Measurements from ENCODE around the gene CYP2W1. TPM values are rescaled to one million over a fixed set of nuclear protein-coding genes. Genes with fewer than 3 reads are reported as not detected.

Gene CYP2W1
- total RNA-seq, 4 donors from 2014 or later: not detected

- ATAC-seq: no peak
- in situ Hi-C loops (cut with MboI; ENCODE audit: low sequenced_read_pairs in 4 of 4) (no loop called here), intact Hi-C loops (cut with DNase I; ENCODE audit: low total_unique reads) (loop anchor here (5.0 kb wide), 1 partner anchor 43 kb away; no protein-coding TSS in a partner anchor)
- peak in 1 of 2 donors; percentile 39 for DNase-seq
- no peak for TF ChIP-seq POLR2A (IDR thresholded peaks at IDR 0.05)
- TF ChIP-seq, protein P1, sequence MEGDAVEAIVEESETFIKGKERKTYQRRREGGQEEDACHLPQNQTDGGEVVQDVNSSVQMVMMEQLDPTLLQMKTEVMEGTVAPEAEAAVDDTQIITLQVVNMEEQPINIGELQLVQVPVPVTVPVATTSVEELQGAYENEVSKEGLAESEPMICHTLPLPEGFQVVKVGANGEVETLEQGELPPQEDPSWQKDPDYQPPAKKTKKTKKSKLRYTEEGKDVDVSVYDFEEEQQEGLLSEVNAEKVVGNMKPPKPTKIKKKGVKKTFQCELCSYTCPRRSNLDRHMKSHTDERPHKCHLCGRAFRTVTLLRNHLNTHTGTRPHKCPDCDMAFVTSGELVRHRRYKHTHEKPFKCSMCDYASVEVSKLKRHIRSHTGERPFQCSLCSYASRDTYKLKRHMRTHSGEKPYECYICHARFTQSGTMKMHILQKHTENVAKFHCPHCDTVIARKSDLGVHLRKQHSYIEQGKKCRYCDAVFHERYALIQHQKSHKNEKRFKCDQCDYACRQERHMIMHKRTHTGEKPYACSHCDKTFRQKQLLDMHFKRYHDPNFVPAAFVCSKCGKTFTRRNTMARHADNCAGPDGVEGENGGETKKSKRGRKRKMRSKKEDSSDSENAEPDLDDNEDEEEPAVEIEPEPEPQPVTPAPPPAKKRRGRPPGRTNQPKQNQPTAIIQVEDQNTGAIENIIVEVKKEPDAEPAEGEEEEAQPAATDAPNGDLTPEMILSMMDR (IDR thresholded peaks at IDR 0.05 in 4 of 5, conservative IDR thresholded peaks at IDR 0.05 in 1 of 5): no peak
- Histone ChIP-seq H3K36me3 (no peaks in the 10 kb centered on the region), H3K27me3 (no peaks in the 10 kb centered on the region), H3K4me3 (no peak overlapping the region), H3K9me3 (no peaks in the 10 kb centered on the region), H3K27ac (peak overlapping the region in 1 of 4 donors; percentile 20), H3K4me1 (peaks cover 21 to 30% of the 10 kb centered on the region in 2 donors)
These were observed 41.4 kb downstream of the CYP2W1 start for GRCh38 chr7:1024331-1024841.

GRCh38 chr7:1024876-1025742 lies 42.1 kb downstream of the CYP2W1 start:
- H3K9me3 ChIP-seq: no peaks in the 10 kb centered on the region
- TF ChIP-seq, protein P1 (IDR thresholded peaks at IDR 0.05 in 4 of 5, conservative IDR thresholded peaks at IDR 0.05 in 1 of 5): no peak
- TF ChIP-seq POLR2A (IDR thresholded peaks at IDR 0.05): no peak
- H3K4me3 ChIP-seq: no peak overlapping the region
- no peaks in the 10 kb centered on the region for H3K27me3 ChIP-seq
- H3K36me3 ChIP-seq: no peaks in the 10 kb centered on the region
- in situ Hi-C loops (cut with MboI; ENCODE audit: low sequenced_read_pairs in 4 of 4): no loop called here
- intact Hi-C loops (cut with DNase I; ENCODE audit: low total_unique reads): loop anchor here (5.0 kb wide), 3 partner anchors 42 to 148 kb away; partner anchors contain the start of genes GET4 and ZFAND2A
- peak overlapping the region in 1 of 4 donors; percentile 20 for H3K27ac ChIP-seq
- H3K4me1 ChIP-seq: peaks cover 21 to 30% of the 10 kb centered on the region in 2 donors
- DNase-seq (no peak), ATAC-seq (no peak)

DNA sequence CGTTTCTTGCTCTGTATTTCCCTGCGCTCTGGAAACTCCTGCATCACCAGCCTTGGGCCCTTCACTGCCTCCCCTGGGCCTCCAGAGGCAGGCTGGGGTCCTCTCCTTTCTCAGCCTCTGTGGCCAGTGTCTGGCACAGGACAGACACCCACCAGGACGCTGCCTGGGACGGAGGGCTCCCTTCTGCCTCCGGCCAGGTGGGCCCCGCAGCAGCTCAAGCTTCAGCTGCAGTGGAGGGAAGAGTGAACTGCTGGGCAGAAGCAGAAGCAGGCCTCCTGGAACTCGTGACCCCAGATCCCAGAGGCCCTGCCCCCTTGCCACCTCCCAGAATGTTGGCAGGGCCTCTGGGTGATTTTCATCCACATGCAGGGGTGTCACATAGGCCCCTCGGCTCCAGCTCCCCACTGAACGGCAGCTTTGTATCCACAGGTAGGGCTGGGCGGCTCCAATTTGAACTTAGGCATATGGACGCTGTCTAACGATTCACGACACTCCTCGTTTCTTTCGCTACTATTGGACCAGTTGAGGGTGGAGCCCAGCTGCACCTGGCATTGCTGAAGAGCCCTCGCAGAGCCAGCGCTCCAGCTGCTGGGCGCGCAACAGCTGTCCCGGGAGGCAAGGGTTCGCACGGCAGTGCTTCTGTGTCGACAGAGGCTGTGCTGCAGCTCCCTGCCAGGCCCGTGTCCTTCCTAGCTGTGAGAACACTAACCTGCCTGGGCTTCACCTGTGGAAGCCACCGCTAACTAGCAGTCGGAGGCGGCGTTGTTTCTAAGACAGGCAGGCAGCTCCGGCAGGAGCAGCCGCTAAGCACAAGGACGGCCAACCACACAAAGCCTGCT lies 43.0 kb downstream of the CYP2W1 start:
- no peak for DNase-seq
- Histone ChIP-seq H3K4me3 (no peak overlapping the region), H3K27me3 (no peaks in the 10 kb centered on the region), H3K27ac (no peak overlapping the region), H3K9me3 (no peaks in the 10 kb centered on the region), H3K36me3 (no peaks in the 10 kb centered on the region), H3K4me1 (peaks cover 21 to 29% of the 10 kb centered on the region in 2 donors)
- TF ChIP-seq, protein P1 (IDR thresholded peaks at IDR 0.05 in 4 of 5, conservative IDR thresholded peaks at IDR 0.05 in 1 of 5): no peak
- TF ChIP-seq POLR2A (IDR thresholded peaks at IDR 0.05): no peak
- in situ Hi-C loops (cut with MboI; ENCODE audit: low sequenced_read_pairs in 4 of 4): no loop called here
- ATAC-seq: no peak
- intact Hi-C loops (cut with DNase I; ENCODE audit: low total_unique reads): loop anchor here (5.0 kb wide), 2 partner anchors 136 to 149 kb away; partner anchors contain the start of genes GET4 and ZFAND2A

DNA sequence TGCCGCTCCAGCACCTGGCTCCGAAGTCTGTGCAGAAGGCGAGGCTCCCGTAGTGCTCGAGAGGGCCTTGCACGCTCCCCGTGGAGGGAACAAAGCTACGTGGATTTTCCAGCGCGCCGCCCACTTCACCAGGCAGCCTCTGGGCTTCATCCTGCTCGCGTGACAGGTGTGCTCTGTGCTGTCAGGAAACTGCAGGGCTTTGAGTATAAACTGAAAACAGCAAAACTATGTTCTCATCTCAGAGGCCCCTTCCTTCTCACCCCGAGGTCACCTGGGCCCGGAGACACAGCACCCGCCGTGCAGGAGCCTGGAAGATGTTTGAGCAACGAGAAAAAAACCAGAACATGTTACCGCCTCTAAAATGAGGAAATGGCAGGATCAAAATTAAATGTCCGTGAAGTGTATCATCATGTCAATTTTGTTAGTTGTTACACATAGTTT lies 43.8 kb downstream of the CYP2W1 start:
- intact Hi-C loops (cut with DNase I; ENCODE audit: low total_unique reads) (loop anchor here (1.0 to 5.0 kb wide), 3 partner anchors 51 to 149 kb away; partner anchors contain the start of genes COX19, GET4 and ZFAND2A), in situ Hi-C loops (cut with MboI; ENCODE audit: low sequenced_read_pairs in 4 of 4) (no loop called here)
- Histone ChIP-seq H3K27me3 (no peaks in the 10 kb centered on the region), H3K27ac (no peak overlapping the region), H3K9me3 (no peaks in the 10 kb centered on the region), H3K36me3 (no peaks in the 10 kb centered on the region), H3K4me1 (peaks cover 21 to 29% of the 10 kb centered on the region in 2 donors), H3K4me3 (no peak overlapping the region)
- no peak for TF ChIP-seq POLR2A (IDR thresholded peaks at IDR 0.05)
- TF ChIP-seq, protein P1 (IDR thresholded peaks at IDR 0.05 in 4 of 5, conservative IDR thresholded peaks at IDR 0.05 in 1 of 5): no peak
- DNase-seq (no peak), ATAC-seq (no peak)

Measured in gastrocnemius medialis (tissue), 4 donors.